ENCODE measurements around the gene ZNF296. TPM values are rescaled to one million over a fixed set of nuclear protein-coding genes. Genes with fewer than 3 reads are reported as not detected.

The ZNF296 gene
- total RNA-seq, 1 experiment from 2014 or later, result not detected

GRCh38 chr19:45098521-45099466 lies 22.5 kb upstream of the ZNF296 start:
- H3K4me3 ChIP-seq, result no peak overlapping the region
- no peak for DNase-seq (ENCODE audit: low read depth in 1 of 2, low spot score in 2 of 2)
- peaks cover 25% of the 10 kb centered on the region for H3K4me1 ChIP-seq (replicated peaks)
- H3K27ac ChIP-seq, result no peak overlapping the region
- H3K36me3 ChIP-seq, result peaks cover 23% of the 10 kb centered on the region
- no peaks in the 10 kb centered on the region for H3K27me3 ChIP-seq (replicated peaks)
- H3K9me3 ChIP-seq (replicated peaks), result no peaks in the 10 kb centered on the region

- no peak overlapping the region for H3K27ac ChIP-seq
- no peaks in the 10 kb centered on the region for H3K27me3 ChIP-seq (replicated peaks)
- H3K9me3 ChIP-seq (replicated peaks), result no peaks in the 10 kb centered on the region
- H3K36me3 ChIP-seq, result peaks cover 29% of the 10 kb centered on the region
- H3K4me3 ChIP-seq, result no peak overlapping the region
- DNase-seq (ENCODE audit: low read depth in 1 of 2, low spot score in 2 of 2), result peak; percentile 65 to 88
- peaks cover 27% of the 10 kb centered on the region for H3K4me1 ChIP-seq (replicated peaks)
Observed at GRCh38 chr19:45097776-45098520, 21.7 kb upstream of the ZNF296 start.

DNA sequence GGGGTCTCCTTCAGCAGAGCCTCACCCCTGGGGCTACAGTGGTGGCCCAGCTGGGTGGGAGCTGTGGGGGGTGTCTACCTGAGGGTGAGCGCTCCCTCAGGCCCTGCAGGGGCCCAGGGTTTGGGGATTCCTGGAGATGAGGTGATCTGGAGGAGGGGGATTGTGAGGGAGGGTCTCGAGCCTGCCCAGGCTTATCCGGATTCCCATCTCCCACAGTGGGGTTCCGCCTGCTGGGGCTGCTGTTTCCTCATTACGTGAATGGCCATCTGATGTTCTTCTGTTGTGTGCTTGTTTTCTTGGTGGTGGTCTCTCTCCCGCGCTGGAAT lies 21.1 kb upstream of the ZNF296 start:
- Histone ChIP-seq H3K27me3 (replicated peaks) (no peaks in the 10 kb centered on the region), H3K36me3 (peaks cover 31% of the 10 kb centered on the region), H3K9me3 (replicated peaks) (no peaks in the 10 kb centered on the region), H3K4me3 (no peak overlapping the region), H3K27ac (no peak overlapping the region), H3K4me1 (replicated peaks) (peaks cover 27% of the 10 kb centered on the region)
- DNase-seq (ENCODE audit: low read depth in 1 of 2, low spot score in 2 of 2), result no peak

DNA sequence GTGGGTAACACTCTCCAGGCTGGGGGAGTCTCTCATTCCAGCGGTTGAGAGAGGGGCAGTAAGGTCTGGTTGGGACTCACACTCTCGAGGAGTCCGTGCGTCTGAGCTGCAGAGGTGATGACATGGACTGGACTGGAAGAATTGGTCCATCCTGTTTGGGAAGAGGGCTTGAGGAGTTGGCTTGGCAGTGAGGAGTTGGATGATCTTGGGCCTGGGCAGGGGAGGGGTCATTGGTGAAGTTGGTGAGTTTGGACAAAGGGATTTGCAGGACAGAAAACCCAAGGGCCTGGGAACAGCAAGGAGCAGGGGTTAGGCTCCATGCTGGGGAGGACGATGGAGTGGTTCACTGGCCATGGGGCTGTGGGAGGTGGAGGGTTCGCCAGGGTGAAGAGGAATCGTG lies 20.4 kb upstream of the ZNF296 start:
- Histone ChIP-seq H3K9me3 (replicated peaks) (no peaks in the 10 kb centered on the region), H3K27ac (no peak overlapping the region), H3K27me3 (replicated peaks) (no peaks in the 10 kb centered on the region), H3K4me3 (no peak overlapping the region), H3K36me3 (peaks cover 31% of the 10 kb centered on the region), H3K4me1 (replicated peaks) (peaks cover 27% of the 10 kb centered on the region)
- DNase-seq (ENCODE audit: low read depth in 1 of 2, low spot score in 2 of 2), result no peak

- H3K9me3 ChIP-seq (replicated peaks), result no peaks in the 10 kb centered on the region
- no peak for DNase-seq (ENCODE audit: low read depth in 1 of 2, low spot score in 2 of 2)
- no peaks in the 10 kb centered on the region for H3K27me3 ChIP-seq (replicated peaks)
- no peak overlapping the region for H3K4me3 ChIP-seq
- H3K4me1 ChIP-seq (replicated peaks), result peaks cover 33% of the 10 kb centered on the region
- peaks cover 36% of the 10 kb centered on the region for H3K36me3 ChIP-seq
- H3K27ac ChIP-seq, result no peak overlapping the region
Observed at GRCh38 chr19:45095496-45096413, 19.5 kb upstream of the ZNF296 start.

DNA sequence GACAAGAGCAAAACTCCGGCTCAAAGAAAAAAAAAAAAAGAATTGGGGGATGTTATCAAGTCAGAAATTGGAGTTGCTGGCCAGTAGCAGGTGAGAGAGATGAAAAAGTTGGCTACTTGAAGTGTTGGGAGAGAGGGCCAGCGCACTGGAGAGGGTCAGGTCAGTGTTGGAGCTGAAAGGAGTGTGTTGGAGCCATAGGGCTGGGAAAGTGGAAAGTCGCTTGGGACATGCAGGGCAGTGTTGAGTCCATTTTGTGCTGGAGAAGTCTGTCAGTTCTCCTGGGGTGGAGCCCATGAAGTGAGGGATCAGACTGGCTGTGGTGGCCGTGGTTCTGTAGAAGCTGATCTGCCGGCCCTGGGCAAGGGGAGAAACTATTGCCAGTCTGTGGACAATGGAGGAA lies 18.4 kb upstream of the ZNF296 start:
- DNase-seq (ENCODE audit: low read depth in 1 of 2, low spot score in 2 of 2), result no peak
- Histone ChIP-seq H3K27me3 (replicated peaks) (no peaks in the 10 kb centered on the region), H3K27ac (no peak overlapping the region), H3K36me3 (peaks cover 37% of the 10 kb centered on the region), H3K4me3 (no peak overlapping the region), H3K4me1 (replicated peaks) (peaks cover 33% of the 10 kb centered on the region), H3K9me3 (replicated peaks) (no peaks in the 10 kb centered on the region)

DNA sequence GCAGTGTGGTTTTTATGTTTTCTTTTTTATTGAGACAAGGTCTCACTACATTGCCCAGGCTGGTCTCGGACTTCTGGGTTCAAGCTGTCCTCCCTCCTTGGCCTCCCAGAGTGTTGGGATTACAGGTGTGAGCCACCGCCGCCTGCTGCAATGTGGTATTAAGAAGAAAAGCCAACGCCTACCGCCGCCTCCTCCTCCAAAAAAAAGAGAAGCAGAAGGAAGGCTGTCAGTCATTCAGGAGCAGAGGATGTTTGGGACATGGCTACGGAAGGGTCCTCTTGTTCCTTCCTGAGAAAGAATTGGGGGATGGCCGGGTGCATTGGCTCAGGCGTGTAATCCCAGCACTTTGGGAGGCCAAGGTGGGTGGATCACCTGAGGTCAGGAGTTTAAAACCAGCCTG lies 17.9 kb upstream of the ZNF296 start:
- no peak overlapping the region for H3K27ac ChIP-seq
- no peaks in the 10 kb centered on the region for H3K9me3 ChIP-seq (replicated peaks)
- H3K4me3 ChIP-seq, result peak overlapping the region; percentile 91
- no peaks in the 10 kb centered on the region for H3K27me3 ChIP-seq (replicated peaks)
- H3K36me3 ChIP-seq, result peaks cover 33% of the 10 kb centered on the region
- DNase-seq (ENCODE audit: low read depth in 1 of 2, low spot score in 2 of 2), result no peak
- peaks cover 33% of the 10 kb centered on the region for H3K4me1 ChIP-seq (replicated peaks)

- Histone ChIP-seq H3K27me3 (replicated peaks) (no peaks in the 10 kb centered on the region), H3K9me3 (replicated peaks) (no peaks in the 10 kb centered on the region), H3K4me1 (replicated peaks) (peaks cover 21% of the 10 kb centered on the region), H3K36me3 (peaks cover 39% of the 10 kb centered on the region), H3K4me3 (peak within 1 kb of the TSS; percentile 91), H3K27ac (peak within 1 kb of the TSS; percentile 95)
- DNase-seq (ENCODE audit: low read depth in 1 of 2, low spot score in 2 of 2), result peak; percentile 96
Observed at GRCh38 chr19:45092747-45093678, 16.7 kb upstream of the ZNF296 start, which contains the start of gene PPP1R37. PPP1R37 (plus strand) TSS chr19:45093179; CDS start chr19:45093326, 147 bp downstream.

DNA sequence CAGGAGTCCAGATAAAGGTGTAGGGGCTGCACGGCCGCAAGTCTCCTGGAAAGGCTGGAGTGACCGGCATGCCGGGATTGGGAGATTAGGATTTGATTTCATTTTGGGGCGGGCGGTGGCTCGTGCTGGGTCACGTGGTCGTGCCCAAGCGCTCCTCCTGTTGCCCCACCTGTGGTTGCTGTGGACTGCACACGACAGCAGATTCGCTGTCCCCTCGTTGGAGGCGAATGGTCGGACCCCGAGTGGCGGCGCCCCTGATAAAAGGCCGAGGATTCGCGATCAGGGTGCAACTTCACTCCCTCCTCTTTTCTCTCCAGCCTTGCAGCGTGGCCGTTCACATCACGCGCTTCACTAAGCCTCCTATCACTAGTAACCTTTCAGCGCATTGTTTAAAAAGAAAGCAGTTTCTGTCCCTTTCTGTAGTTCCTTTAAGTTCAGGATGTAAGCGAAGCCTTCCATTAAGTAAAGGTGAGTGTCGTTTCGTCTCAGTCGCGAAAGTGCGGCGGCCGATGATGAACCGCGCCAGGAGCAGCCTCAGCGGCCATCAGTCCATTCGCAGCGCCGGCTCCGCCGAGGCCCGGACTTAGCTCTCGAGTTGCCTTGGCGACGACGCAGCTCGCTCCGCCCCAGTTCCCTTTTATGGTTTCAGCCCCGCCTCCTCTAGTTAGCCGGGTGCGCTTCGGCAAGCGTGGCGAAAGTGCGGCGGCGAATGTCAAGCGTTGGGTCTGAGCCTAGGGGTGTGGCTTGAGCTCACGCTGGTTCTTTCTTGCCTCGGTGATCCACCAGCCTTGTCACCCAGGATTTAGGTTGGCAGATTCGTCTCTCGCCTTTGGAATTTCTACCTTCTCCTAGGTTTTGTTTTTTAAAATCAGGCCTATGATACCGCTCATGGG lies 15.0 kb upstream of the ZNF296 start:
- peak overlapping the region; percentile 91 for H3K4me3 ChIP-seq
- peaks cover 45% of the 10 kb centered on the region for H3K36me3 ChIP-seq
- DNase-seq (ENCODE audit: low read depth in 1 of 2, low spot score in 2 of 2), result peak; percentile 96 to 97

GRCh38 chr19:45090606-45091005 lies 14.3 kb upstream of the ZNF296 start:
- Histone ChIP-seq H3K36me3 (peaks cover 45% of the 10 kb centered on the region), H3K9me3 (replicated peaks) (no peaks in the 10 kb centered on the region), H3K4me1 (replicated peaks) (peaks cover 17% of the 10 kb centered on the region), H3K27me3 (replicated peaks) (no peaks in the 10 kb centered on the region), H3K27ac (no peak overlapping the region), H3K4me3 (no peak overlapping the region)
- DNase-seq (ENCODE audit: low read depth in 1 of 2, low spot score in 2 of 2), result no peak

More for the DNA sequence above, 15.0 kb upstream of the ZNF296 start:
- Histone ChIP-seq H3K9me3 (replicated peaks) (no peaks in the 10 kb centered on the region), H3K4me1 (replicated peaks) (peaks cover 17% of the 10 kb centered on the region), H3K27me3 (replicated peaks) (no peaks in the 10 kb centered on the region), H3K27ac (0 out of 2 replicates have a peak overlapping the region, but pooled peaks have one; percentile 30)

- Histone ChIP-seq H3K4me3 (no peak overlapping the region), H3K4me1 (replicated peaks) (peaks cover 17% of the 10 kb centered on the region), H3K36me3 (peaks cover 46% of the 10 kb centered on the region), H3K27ac (no peak overlapping the region), H3K9me3 (replicated peaks) (no peaks in the 10 kb centered on the region), H3K27me3 (replicated peaks) (no peaks in the 10 kb centered on the region)
- DNase-seq (ENCODE audit: low read depth in 1 of 2, low spot score in 2 of 2), result no peak
Observed at GRCh38 chr19:45090034-45090433, 13.8 kb upstream of the ZNF296 start.

GRCh38 chr19:45087531-45087930 lies 11.3 kb upstream of the ZNF296 start:
- H3K4me1 ChIP-seq (replicated peaks), result peaks cover 5% of the 10 kb centered on the region
- no peak overlapping the region for H3K4me3 ChIP-seq
- no peaks in the 10 kb centered on the region for H3K27me3 ChIP-seq (replicated peaks)
- H3K9me3 ChIP-seq (replicated peaks), result no peaks in the 10 kb centered on the region
- no peak overlapping the region for H3K27ac ChIP-seq
- peaks cover 47% of the 10 kb centered on the region for H3K36me3 ChIP-seq
- no peak for DNase-seq (ENCODE audit: low read depth in 1 of 2, low spot score in 2 of 2)
